Activated CD8-positive, alpha-beta memory T cell treated with anti-CD3 and anti-CD28 coated beads, Interleukin-2, amount 50 U/mL, for 1 hour (primary cell): ENCODE measurements around the gene WWOX.

Source experiments
- DNase-seq: peaks from one replicate; pipeline ENCODE4 v3.0.0-alpha.2; 2020; ENCODE audit errors: extremely low read depth

The WWOX gene

GRCh38 chr16:78945336-78945735 is 845.9 kb downstream of the WWOX start:
- no peak for DNase-seq

- DNase-seq, result no peak
These were observed 847.1 kb downstream of the WWOX start for GRCh38 chr16:78946556-78946955.

GRCh38 chr16:78950768-78951167 is 851.3 kb downstream of the WWOX start:
- DNase-seq, result no peak

- DNase-seq, result no peak
These were observed 853.2 kb downstream of the WWOX start for GRCh38 chr16:78952630-78953029.

GRCh38 chr16:78953526-78953925 is 854.1 kb downstream of the WWOX start:
- DNase-seq, result no peak

- no peak for DNase-seq
These were observed 855.8 kb downstream of the WWOX start for GRCh38 chr16:78955206-78955605.

GRCh38 chr16:78956859-78957258 is 857.4 kb downstream of the WWOX start:
- no peak for DNase-seq

GRCh38 chr16:78957317-78958100 is 858.1 kb downstream of the WWOX start:
- no peak for DNase-seq

GRCh38 chr16:78961464-78961863 is 862.0 kb downstream of the WWOX start:
- no peak for DNase-seq

- no peak for DNase-seq
These were observed 863.0 kb downstream of the WWOX start for GRCh38 chr16:78962457-78962929.

- DNase-seq, result no peak
These were observed 868.5 kb downstream of the WWOX start for GRCh38 chr16:78967948-78968347.

GRCh38 chr16:78969721-78970120 is 870.3 kb downstream of the WWOX start:
- no peak for DNase-seq

GRCh38 chr16:78970650-78971049 is 871.2 kb downstream of the WWOX start:
- no peak for DNase-seq

GRCh38 chr16:78972006-78972405 is 872.6 kb downstream of the WWOX start:
- DNase-seq, result no peak

GRCh38 chr16:78972986-78973385 is 873.5 kb downstream of the WWOX start:
- no peak for DNase-seq

GRCh38 chr16:78976212-78976611 is 876.8 kb downstream of the WWOX start:
- no peak for DNase-seq

- DNase-seq, result no peak
These were observed 881.4 kb downstream of the WWOX start for GRCh38 chr16:78980825-78981224.

GRCh38 chr16:78982096-78982744 is 882.8 kb downstream of the WWOX start:
- DNase-seq, result no peak

- DNase-seq, result no peak
These were observed 884.9 kb downstream of the WWOX start for GRCh38 chr16:78984324-78984723.

GRCh38 chr16:78984887-78985464 is 885.5 kb downstream of the WWOX start:
- DNase-seq, result no peak

- no peak for DNase-seq
These were observed 886.5 kb downstream of the WWOX start for GRCh38 chr16:78985716-78986605.

- no peak for DNase-seq
These were observed 888.2 kb downstream of the WWOX start for GRCh38 chr16:78987666-78988065.
